ENCODE measurements around the gene DNTTIP2. TPM values are rescaled to one million over a fixed set of nuclear protein-coding genes. Genes with fewer than 3 reads are reported as not detected.

The DNTTIP2 gene
- total and polyA plus RNA-seq, 9 of the 15 experiments (the other 6 are each of a cell fraction or from before 2014, with no cell fraction given): 50.4 to 138 (median 97.0) TPM

GRCh38 chr1:93844262-93845045 lies 34.6 kb downstream of the DNTTIP2 start (continued):
- peak; percentile 47; the same call in 1 of the 2 replicates for TF ChIP-seq CTBP1 (IDR thresholded peaks at IDR 0.05; ENCODE audit: borderline replicate concordance)
- peak; percentile 55; the same call in 1 of the 2 replicates for TF ChIP-seq SOX6 (IDR thresholded peaks at IDR 0.05)
- TF ChIP-seq DEAF1 (CRISPR knock-in tag; IDR thresholded peaks at IDR 0.05): peak; percentile 72
- TF ChIP-seq TAL1 (IDR thresholded peaks at IDR 0.05): peak; percentile 69
- TF ChIP-seq NFE2 (IDR thresholded peaks at IDR 0.05; ENCODE audit: low read depth): no peak
- peak; percentile 35; the same call in 1 of the 2 replicates for TF ChIP-seq PHB2 (IDR thresholded peaks at IDR 0.05; ENCODE audit: low read depth)
- peak; percentile 57; the same call in 1 of the 2 replicates for TF ChIP-seq SMARCC2 (IDR thresholded peaks at IDR 0.05; ENCODE audit: low read depth)
- TF ChIP-seq NCOR1 (IDR thresholded peaks at IDR 0.05): peak; percentile 23; the same call in 1 of the 2 replicates
- peak in 1 of 2 experiments; percentile 32; a peak in 1 of 3 replicates for TF ChIP-seq CBX3 (IDR thresholded peaks at IDR 0.05; ENCODE audit: borderline replicate concordance in 1 of 2, low read length in 2 of 2)
- no peak for TF ChIP-seq ZNF318 (IDR thresholded peaks at IDR 0.05; ENCODE audit: borderline replicate concordance in 1 of 2, low read depth in 1 of 2)
- TF ChIP-seq STAG1 (CRISPR knock-in tag; IDR thresholded peaks at IDR 0.05; ENCODE audit: borderline replicate concordance): peak; percentile 35; the same call in 1 of the 2 replicates
- TF ChIP-seq LARP7 (IDR thresholded peaks at IDR 0.05): peak; percentile 39; the same call in 1 of the 2 replicates
- TF ChIP-seq MTA2 (IDR thresholded peaks at IDR 0.05; ENCODE audit: low read depth): peak; percentile 44; the same call in 1 of the 2 replicates
- peak; percentile 75 for TF ChIP-seq ARID1B (IDR thresholded peaks at IDR 0.05)
- peak; percentile 68 for TF ChIP-seq SMC3 (conservative IDR thresholded peaks at IDR 0.05; ENCODE audit: insufficient read depth, low read depth, low read length)
- TF ChIP-seq RB1 (IDR thresholded peaks at IDR 0.05; ENCODE audit: low read depth): peak; percentile 46; the same call in 1 of the 2 replicates
- TF ChIP-seq STAT5A (IDR thresholded peaks at IDR 0.05; ENCODE audit: borderline replicate concordance, low read length): peak; percentile 37; the same call in 1 of the 2 replicates
- no peak for TF ChIP-seq ZNF197 (CRISPR knock-in tag; IDR thresholded peaks at IDR 0.05; ENCODE audit: low read depth)
- 0 out of 2 replicates have a peak, but pooled peaks have one; percentile 4 for TF ChIP-seq RFX5 (IDR thresholded peaks at IDR 0.05; ENCODE audit: low read depth, low read length)

Measured in K562 (cell line).